Right renal pelvis (tissue), 4 donors: Measurements from ENCODE around the gene DYNLT4. TPM values are rescaled to one million over a fixed set of nuclear protein-coding genes. Genes with fewer than 3 reads are reported as not detected.
"Not testable (repeated sequence)": the region's sequence is repeated elsewhere in the genome, so short reads cannot be mapped to it uniquely, and the experiment has no call there.

Source experiments
- DNase-seq, 4 donors: peaks; one replicate each; pipeline ENCODE4 v3.0.0-alpha.2; 2013; ENCODE audit warnings: low read depth in 4 of 4, low spot score in 3 of 4, missing footprints in 1 of 4
- polyA plus RNA-seq, 4 donors: library from polyadenylated mRNA; unstranded; fragments of 120-200 nt; gene quantifications; one replicate each; pipeline ENCODE4 v1.2.1, GENCODE V29; 2013; ENCODE audit not compliant: insufficient read length in 4 of 4

The DYNLT4 gene
- polyA plus RNA-seq, 4 donors = 0.26 TPM; not detected in 3

DNA sequence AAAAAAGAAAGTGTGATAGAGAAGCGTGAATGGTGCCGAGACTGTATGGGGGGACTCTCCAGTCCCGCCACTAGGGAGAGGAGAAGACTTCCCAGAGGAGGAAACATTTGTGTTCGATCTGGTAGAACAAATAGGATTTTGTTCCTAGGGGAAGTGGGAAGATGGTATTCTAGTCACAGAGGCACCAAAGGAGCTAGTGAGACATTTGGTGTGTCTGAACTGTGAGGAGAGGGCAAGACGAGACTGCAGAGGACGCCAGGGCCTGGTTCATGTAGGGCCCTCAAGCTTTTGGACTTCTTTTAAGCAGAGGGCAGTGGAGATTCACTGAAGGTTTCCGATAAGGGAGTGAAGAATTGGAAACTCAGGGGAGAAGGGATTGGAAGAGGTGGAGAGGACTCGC is 4.1 kb upstream of the DYNLT4 start:
- no peak for DNase-seq

DNA sequence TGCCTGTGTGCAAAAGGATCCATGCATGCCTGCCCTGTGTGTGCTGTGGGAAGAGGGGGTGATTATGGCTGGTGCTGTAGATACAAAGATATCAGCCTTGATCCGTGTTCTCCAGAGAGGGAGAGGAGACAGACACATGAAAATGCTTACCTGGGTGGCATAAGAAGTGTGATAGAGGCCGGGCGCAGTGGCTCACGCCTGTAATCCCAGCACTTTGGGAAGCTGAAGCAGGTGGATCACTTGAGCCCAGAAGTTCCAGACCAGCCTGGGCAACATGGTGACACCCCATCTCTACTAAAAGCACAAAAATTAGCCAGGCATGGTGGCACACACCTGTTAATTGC is 3.6 kb upstream of the DYNLT4 start:
- DNase-seq = not testable (repeated sequence)

DNA sequence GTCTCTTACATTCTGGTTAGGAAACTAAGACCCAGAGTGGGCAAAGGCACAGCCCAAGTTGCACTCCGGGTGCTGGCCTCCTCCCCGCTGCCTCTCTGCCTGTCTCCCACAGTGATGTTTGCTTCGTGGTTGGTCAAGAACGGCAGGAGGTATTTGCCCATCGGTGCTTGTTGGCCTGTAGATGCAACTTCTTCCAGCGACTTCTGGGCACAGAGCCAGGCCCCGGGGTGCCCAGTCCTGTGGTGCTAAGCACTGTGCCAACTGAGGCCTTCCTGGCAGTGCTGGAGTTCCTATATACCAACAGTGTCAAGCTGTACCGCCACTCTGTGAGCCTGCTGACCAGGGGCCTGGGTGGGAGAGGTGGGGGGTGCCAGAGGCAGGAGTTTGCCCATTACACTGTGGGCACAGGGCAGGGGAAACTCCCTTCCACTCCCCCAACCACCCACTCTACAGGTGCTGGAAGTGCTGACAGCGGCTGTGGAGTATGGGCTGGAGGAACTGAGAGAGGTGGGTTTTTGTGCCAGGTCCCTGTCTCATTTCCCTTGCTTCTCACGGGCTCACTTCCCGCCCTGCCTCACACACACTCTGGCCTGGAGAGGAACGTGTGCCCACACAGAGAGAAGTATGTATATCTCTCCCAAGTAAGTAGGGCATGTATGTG is 3.1 kb upstream of the DYNLT4 start:
- no peak for DNase-seq

DNA sequence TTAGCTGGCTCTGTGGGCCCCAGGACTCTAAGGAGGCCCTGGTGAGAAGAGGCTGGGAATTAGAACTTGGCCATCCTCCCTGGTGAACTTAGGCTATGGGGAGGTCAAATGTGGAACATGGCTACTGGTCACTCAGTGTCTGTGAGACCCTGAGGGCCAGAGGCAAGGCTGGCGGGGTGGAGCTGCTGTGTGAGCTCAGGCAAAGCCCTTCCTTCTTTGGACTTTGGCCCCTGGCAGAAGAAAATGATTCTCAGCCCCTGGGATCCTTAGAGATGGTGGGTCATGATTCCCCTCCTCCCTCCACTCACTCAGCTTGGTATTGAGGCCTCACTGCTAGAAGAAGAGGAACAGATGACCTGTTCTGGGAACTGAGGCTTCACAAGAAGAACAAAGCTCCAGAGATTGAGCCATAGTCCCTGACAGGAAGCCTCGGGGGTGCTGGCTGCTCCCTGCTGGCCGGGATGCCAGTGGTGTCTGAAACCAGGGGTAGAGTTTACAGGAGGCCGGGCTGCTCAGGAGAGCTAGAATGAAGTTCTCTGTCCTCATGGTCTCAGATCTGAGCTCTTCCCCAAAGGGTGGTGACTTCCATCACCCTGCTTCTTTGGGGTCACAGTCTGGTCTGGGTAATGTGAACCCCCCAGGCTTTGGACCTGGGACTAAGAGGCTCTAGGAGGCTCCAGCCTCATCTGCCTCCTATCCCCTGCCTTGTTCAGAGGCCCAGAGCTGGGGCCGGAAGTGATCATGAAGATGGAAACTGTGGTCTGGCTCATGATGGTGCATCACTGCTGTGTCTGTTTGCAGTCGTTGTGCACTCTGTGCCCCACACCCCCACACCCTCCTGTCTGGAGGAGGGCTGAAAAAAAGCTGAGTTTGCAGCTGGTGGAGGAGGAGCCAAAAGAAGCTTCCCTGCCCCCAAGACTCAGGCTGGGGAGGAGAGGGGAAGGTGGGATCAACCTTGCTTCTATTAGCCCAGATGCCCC is 2.1 kb upstream of the DYNLT4 start:
- no peak for DNase-seq

DNA sequence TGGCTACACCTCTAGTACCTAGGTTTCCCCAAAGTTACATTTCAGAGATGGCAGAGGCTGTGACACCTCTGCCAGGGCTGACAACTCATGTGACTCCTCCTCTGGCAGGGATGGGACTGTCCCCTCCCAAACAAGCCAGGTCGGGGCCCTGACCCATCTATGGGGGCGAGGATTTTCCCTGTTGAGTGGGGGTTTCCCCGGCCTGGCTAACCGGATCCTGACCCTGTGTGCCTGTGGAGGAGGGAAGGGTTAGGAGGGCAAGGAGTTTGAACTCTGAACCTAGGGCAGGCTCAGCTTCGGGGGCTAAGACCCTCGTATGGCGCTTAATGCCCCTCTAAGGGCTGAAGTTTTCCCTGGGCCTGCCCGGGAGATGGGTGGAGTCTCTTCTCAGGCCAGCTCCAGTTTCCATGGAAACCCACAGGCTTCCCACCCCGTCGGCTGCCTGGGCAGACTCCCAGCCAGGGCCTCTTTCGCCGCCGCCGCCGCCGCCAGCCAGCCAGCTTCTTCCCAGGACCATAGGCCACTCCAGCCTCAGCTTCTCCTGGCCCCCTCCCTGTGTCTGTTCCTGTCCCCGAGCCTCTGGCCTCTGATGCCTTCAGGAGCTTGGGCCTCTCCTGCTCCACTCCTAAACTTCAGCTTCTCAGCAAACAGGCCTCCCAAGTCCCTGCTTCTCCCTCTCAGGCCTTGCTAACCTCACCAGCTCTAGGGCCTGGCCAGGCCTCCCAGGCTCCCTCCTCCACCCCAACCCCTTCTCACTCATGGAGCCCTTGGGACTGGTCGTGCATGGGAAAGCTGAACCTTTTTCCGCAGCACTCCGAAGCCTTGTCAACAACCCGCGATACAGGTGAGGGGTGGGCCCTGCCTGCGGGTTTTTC is 1.1 kb upstream of the DYNLT4 start, which contains the start of gene BTBD19:
TSS of gene BTBD19 (plus strand) at position 461 of the 875 bp plus-strand sequence. CDS start at position 759, 298 bp downstream.
- DNase-seq = peak in 1 of 4 donors; percentile 78

DNA sequence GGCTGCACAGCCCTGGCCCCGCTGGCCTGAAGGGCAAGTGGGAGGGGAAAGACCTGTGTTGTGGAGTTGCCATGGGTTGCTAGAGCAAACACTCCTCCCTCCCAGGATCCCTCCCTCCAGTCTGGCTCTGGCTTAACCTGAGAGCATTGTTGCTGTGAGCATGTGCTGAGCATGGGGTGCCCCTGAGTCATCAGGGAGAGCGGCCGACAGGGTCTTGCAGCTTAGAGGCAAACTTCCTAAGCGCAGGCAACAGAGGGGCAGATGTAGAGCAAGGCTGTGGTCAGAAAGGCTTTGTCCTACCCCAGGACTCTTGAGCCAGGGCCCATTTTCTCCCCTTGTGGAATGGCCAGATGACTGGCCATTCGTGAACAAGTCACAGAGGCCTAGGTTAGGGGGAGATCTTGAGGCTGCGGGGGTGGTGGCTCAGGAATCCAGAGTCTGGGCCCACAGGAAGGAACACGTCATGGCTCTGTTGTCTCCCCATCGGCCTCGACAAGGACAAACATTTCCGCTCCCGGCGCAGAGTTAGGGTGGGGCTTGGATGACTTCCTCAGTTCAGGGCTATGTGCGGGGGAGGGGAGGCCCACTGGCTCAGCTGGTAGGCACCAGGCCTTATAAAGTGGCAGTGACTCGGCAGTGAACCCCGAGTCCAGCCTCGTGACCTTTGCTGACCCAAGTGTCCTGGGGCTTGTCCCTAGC is 362 bp upstream of the DYNLT4 start:
- peak in 2 of 4 donors; percentile 86 to 90 for DNase-seq

DNA sequence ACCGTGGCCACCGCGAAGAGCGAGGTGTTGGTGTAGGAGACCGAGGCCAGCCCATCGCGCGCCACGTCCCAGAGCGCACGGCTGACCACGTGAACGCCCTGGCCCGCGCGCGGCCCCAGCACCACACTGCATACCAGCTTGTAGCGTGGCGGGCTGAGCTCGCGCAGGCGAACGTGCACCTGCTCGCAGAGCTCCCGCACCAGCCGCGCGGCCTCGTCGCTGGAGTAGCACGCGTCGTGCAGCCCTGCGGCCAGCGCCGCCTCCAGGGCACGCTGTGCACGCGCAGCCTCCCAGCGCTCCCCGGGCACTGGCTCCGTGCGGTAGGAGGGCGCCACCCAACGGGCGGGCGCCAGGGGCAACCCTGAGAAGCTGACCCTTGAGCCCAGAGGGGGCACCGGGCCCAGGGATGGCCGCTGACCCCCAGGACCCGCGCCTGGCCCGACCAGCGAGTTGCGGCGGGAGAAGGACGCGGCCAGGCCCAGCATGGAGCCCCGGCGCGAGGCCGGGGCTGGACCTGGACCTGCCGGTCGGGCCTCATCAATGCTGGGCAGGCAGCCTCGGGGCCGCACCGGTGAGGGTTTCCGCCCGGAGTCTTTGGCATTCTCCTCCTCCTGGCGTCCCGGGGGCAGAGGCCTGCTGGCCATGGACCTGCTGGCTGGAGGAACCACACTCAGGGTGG is 987 bp downstream of the DYNLT4 start:
- DNase-seq = no peak

DNA sequence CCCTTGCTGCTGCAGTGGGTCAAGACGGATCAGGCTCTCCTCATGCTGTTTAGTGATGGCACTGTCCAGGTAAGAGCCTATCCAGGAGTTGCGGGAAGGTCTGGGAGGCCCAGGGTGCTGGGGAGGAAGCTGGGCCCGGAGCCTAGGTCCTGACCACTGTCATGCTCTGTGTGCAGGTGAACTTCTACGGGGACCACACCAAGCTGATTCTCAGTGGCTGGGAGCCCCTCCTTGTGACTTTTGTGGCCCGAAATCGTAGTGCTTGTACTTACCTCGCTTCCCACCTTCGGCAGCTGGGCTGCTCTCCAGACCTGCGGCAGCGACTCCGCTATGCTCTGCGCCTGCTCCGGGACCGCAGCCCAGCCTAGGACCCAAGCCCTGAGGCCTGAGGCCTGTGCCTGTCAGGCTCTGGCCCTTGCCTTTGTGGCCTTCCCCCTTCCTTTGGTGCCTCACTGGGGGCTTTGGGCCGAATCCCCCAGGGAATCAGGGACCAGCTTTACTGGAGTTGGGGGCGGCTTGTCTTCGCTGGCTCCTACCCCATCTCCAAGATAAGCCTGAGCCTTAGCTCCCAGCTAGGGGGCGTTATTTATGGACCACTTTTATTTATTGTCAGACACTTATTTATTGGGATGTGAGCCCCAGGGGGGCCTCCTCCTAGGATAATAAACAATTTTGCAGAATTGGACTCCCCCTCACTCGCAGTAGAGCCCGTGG is 1.7 kb downstream of the DYNLT4 start:
- DNase-seq = no peak

DNA sequence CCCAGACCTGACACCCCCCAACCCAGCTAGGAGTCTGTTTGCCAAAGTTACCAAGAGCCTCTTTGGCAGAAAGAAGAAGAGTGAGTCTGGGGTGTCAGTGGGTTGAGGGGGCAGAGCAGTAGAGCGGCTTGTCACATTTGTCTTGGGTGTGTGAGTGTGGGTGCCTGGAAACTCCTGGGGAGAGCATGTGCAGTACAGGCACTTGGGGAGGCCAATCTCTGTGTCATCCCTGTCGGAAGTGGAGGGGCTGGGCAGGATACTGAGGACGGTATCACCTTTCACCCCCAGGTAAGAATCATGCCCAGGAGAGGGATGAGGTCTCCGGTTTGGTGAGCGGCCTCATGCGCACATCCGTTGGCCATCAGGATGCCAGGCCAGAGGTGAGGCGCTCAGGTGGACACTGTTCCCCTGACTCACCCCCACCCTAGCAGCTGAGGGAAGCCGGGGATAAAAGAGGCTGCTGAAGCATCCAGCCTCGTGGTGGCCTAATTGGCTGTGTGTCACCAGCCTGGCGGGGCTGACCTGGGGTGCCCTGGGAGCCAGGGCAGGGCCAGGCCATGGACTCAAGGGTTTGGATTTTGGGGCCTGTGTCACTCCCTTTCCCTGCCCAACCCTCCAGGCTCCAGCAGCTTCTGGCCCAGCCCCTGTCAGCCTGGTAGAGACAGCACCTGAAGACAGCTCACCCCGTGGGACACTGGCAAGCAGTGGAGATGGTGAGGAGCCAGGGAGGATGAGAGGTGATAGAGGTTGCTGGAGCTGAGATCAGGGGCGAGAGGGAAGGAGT is 3.6 kb downstream of the DYNLT4 start:
- DNase-seq = no peak

DNA sequence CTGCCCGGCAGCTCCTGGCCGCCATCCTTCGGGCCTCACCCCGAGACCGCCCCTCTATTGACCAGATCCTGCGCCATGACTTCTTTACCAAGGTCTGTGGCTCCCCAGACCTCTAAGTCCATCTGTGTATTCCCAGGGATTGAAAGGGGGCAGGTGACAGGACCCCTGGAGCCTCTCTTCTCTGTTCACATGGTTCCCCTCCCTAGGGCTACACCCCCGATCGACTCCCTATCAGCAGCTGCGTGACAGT is 4.2 kb downstream of the DYNLT4 start:
- no peak for DNase-seq

DNA sequence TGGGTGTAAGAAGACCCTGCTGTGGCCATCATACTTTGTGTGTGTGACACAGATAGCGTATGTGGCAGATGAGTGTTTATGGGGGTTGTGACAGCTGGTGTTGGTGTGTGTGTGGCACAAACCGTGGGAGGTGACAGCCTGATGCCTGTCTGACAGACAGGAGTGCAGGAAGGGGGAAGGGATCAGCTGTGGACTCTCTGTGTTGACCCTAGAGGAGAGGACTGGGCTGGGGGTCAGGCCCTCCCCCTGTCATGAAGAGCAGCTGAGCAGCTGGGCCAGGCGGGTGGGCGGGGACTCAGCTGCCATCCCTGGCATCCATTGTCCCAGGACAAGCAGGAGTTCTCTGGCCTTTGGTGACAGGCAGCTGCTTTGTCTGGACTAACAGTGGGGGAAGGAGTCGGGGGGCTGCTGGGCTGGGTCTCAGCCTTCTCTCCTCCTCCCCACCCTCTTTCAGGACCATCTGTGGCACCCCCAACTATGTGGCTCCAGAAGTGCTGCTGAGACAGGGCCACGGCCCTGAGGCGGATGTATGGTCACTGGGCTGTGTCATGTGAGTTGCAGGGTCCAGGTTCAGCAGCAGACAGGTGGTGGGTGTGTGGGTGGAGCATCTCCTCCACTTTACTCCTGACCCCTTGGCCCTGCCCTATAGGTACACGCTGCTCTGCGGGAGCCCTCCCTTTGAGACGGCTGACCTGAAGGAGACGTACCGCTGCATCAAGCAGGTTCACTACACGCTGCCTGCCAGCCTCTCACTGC is 4.7 kb downstream of the DYNLT4 start:
- no peak for DNase-seq

DNA sequence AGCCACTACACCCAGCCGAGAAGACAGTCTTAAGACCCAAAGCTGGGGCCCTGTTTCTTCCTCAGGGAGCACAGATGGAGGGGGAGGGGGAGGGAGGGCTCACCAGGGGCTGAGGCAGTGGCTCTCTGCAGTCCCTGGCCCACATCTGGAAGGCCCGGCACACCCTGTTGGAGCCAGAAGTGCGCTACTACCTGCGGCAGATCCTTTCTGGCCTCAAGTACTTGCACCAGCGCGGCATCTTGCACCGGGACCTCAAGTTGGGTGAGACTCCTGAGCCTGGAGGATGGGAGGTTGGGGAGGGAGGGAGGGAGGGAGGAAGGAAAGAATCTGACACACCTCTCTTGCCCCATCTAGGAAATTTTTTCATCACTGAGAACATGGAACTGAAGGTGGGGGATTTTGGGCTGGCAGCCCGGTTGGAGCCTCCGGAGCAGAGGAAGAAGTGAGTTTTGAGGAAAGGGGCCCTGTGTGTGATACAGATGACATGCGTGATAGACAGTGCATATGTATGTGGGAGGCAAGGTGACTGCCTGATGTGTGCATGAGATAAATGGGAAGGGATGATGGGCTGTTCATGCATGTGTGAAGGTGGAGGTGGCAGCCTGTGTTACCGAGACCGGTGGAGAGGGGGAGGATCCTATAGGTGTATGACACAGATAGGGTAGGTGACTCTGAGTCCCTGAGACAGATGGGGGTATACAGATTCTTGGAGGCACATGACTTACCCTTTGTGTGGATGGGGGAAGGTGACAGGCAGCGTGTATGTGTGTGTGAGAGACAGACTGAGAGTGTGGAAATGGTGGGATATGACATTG is 5.5 kb downstream of the DYNLT4 start:
- no peak for DNase-seq

DNA sequence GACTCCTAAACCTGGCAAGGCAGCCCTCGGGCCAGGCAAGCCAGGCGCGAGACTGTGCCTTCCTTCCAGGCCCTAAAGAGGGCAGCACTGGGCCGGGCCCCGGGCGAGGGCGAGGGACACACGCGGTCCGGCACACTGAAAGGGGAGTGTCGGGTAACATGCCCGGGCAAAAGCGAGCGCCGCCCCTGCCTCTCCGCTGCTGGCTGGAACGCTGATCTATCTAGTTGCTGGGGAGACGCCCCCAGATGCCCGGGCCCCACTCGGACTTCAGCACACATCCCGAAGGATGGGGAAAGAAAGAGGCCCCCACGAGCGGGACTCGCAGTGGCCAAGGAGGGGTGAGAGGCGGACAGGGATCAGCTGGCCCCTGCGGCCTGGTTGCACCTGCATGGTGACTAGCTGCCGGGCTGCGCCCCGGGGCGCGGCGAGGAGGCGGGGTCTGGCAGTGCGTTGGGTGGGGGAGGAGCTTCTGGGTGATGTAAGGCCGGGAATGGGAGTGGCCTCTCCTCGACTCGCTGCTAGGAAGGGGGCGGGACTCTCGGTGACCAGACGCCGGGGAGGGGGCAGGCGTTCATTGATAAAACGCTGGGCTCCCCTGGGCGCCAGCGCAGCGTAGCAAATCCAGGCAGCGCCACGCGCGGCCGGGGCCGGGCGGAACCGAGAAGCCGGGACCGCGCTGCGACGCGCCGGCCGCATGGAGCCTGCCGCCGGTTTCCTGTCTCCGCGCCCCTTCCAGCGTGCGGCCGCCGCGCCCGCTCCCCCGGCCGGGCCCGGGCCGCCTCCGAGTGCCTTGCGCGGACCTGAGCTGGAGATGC is 7.2 kb downstream of the DYNLT4 start, which contains the start of gene PLK3:
TSS of gene PLK3 (plus strand) at position 608 of the 815 bp plus-strand sequence. CDS start at position 695, 87 bp downstream.
- peak; percentile 94 to 97 (median 95) for DNase-seq

DNA sequence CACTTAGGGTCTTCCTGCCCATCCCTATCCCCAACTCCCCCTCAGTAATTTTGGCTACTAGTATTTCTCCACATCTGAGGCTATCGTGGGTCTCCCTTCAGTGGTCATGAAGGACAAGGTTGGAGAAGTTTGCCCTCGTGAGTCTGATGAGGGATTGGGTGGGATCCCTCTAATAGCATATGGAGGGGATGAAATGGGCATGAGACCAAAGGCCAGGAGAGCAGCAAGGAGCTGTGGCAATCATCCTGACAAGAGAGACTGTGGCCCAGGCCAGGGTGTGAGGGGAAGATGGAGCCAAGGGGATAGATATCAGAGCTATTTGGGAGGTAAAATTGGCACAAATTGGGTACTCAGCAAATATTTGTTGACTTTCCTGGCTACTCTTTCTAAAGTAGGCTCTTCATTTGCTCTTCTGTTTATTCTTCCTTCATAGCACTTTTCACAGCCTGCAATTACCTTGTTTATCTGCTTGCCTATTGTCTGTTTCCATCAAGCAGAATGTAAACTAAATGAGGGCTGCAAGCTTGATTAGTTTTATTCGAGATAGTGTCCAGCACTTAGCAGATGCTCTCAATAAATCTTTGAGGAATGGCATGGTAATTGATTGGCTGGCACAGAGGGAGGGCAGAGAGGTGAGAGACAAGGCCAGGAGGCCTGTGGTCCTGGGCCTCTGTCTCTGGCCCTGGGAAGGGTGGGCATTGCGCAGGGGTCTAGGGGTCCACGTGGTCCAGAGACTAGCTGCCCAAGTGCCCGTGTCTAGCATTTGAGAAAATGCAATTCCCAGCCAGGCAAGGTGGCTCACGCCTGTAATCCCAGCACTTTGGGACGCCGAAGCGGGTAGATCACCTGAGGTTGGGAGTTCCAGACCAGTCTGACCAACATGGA is 8.4 kb downstream of the DYNLT4 start:
- no peak for DNase-seq

DNA sequence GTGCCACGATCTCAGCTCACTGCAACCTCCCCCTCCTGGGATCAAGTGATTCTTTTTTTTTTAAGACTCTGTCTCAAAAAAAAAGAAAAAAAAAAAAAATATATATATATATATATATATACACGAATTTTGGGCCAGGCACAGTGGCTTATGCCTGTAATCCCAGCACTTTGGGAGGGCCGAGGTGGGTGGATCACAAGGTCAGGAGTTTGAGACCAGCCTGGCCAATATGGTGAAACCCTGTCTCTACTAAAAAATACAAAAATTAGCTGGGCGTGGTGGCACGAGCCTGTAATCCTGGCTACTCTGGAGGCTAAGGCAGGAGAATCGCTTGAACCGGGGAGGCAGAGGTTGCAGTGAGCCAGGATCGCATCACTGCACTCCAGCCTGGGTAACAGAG is 9.3 kb downstream of the DYNLT4 start:
- DNase-seq = not testable (repeated sequence)
